Endodermal cell (in vitro differentiated cells): ENCODE data around the gene RUFY4. TPM values are rescaled to one million over a fixed set of nuclear protein-coding genes. Genes with fewer than 3 reads are reported as not detected.
"Not testable (repeated sequence)": the region's sequence is repeated elsewhere in the genome, so short reads cannot be mapped to it uniquely, and the experiment has no call there.

Source experiments
- DNase-seq: peaks from one replicate; pipeline ENCODE4 v3.0.0-alpha.2; 2017
- H3K27ac ChIP-seq: 2 replicates; pipeline ENCODE4 v1.5.1; 2013; ENCODE audit warnings: mild to moderate bottlenecking, low read depth, low read length, moderate library complexity
- H3K27me3 ChIP-seq: 2 replicates; pipeline ENCODE4 v1.6.1; 2013; ENCODE audit warnings: mild to moderate bottlenecking, low read length, moderate library complexity; ENCODE audit not compliant: insufficient read depth, control insufficient read depth, poor library complexity, severe bottlenecking
- H3K36me3 ChIP-seq: 2 replicates; pipeline ENCODE4 v1.7.0; 2013; ENCODE audit warnings: mild to moderate bottlenecking, low read length, moderate library complexity; ENCODE audit not compliant: control insufficient read depth, insufficient read depth
- H3K4me1 ChIP-seq: one replicate; pipeline ENCODE4 v1.7.0; 2013; ENCODE audit warnings: low read length; ENCODE audit not compliant: control insufficient read depth, insufficient read depth
- H3K4me3 ChIP-seq: 2 replicates; pipeline ENCODE4 v1.5.1; 2013; ENCODE audit warnings: mild to moderate bottlenecking, low read length, moderate library complexity
- H3K9ac ChIP-seq: 2 replicates; pipeline ENCODE4 v1.6.1; 2013; ENCODE audit warnings: mild to moderate bottlenecking, low read length, moderate library complexity; ENCODE audit not compliant: poor library complexity, severe bottlenecking; ENCODE audit errors: extremely low read depth
- H3K9me3 ChIP-seq: 2 replicates; pipeline ENCODE4 v1.6.1; 2013; ENCODE audit warnings: mild to moderate bottlenecking, low read length, moderate library complexity; ENCODE audit not compliant: control insufficient read depth
- H3K27ac Mint-ChIP-seq: 2 replicates; pipeline ENCODE4 v1.8.0; 2020; ENCODE audit warnings: mixed read lengths
- H3K27me3 Mint-ChIP-seq: 2 replicates; pipeline ENCODE4 v1.8.0; 2021; ENCODE audit warnings: mild to moderate bottlenecking, mixed read lengths; ENCODE audit not compliant: insufficient read depth
- H3K36me3 Mint-ChIP-seq: 2 replicates; pipeline ENCODE4 v1.8.0; 2020; ENCODE audit warnings: low read depth, mixed read lengths
- H3K4me1 Mint-ChIP-seq: 2 replicates; pipeline ENCODE4 v1.8.0; 2020; ENCODE audit warnings: mixed read lengths
- H3K4me3 Mint-ChIP-seq: 2 replicates; pipeline ENCODE4 v1.8.0; 2020; ENCODE audit warnings: mild to moderate bottlenecking, moderate library complexity, mixed read lengths
- H3K9me3 Mint-ChIP-seq: 2 replicates; pipeline ENCODE4 v1.8.0; 2020; ENCODE audit warnings: mild to moderate bottlenecking, mixed read lengths
- CTCF ChIP-seq: fragments of 200-600 bp; sonication (generic); conservative IDR thresholded peaks from 2 replicates; pipeline ENCODE4 v1.5.0; 2021; ENCODE audit warnings: antibody characterized with exemption, mild to moderate bottlenecking
- WGBS, 2 experiments: methylation state at CpG; one replicate each; pipeline versions ENCODE4 v1.1.5 to v1.1.7; 2013; ENCODE audit warnings: missing lambda C conversion rate in 2 of 2, mixed read lengths in 1 of 2; ENCODE audit not compliant: insufficient coverage in 1 of 2, insufficient read length in 1 of 2; 5-methylcytosine and 5-hydroxymethylcytosine counted together
- total RNA-seq, 2 donors: library from RNA; stranded (reverse); fragmentation: NEBNext Ultra II Directional in 1 of 2; extraction: Animal tissue kit (Norgen Biotek cat#: 25700) in 1 of 2; gene quantifications; 2 replicates in 1 of 2; 3 replicates in 1 of 2; pipeline ENCODE4 v1.2.1, GENCODE V29; 2021

Gene RUFY4
- total RNA-seq, 2 donors from 2014 or later: 0.35 TPM; not detected in 1

GRCh38 chr2:218041302-218042168 lies 27.5 kb upstream of the RUFY4 start:
- H3K9me3 ChIP-seq: peaks cover 13% of the 10 kb centered on the region
- Mint-ChIP-seq H3K4me3 (no peak overlapping the region), H3K27ac (no peak overlapping the region), H3K27me3 (peaks cover 50% of the 10 kb centered on the region), H3K36me3 (no peaks in the 10 kb centered on the region), H3K9me3 (peaks cover 20% of the 10 kb centered on the region), H3K4me1 (no peaks in the 10 kb centered on the region)
- WGBS, 2 experiments: 80 to 93% methylated on average over 1 to 2 of the region's 2 CpGs
- no peak overlapping the region for H3K9ac ChIP-seq
- H3K27me3 ChIP-seq: peaks cover 24% of the 10 kb centered on the region
- H3K4me3 ChIP-seq: no peak overlapping the region
- no peak overlapping the region for H3K27ac ChIP-seq
- no peaks in the 10 kb centered on the region for H3K36me3 ChIP-seq
- no peak for DNase-seq
- no peak for TF ChIP-seq CTCF
- H3K4me1 ChIP-seq: no peaks in the 10 kb centered on the region

- TF ChIP-seq CTCF: no peak
- Histone ChIP-seq H3K36me3 (no peaks in the 10 kb centered on the region), H3K27ac (no peak overlapping the region), H3K4me1 (no peaks in the 10 kb centered on the region), H3K27me3 (peaks cover 16% of the 10 kb centered on the region), H3K9me3 (peaks cover 13% of the 10 kb centered on the region), H3K4me3 (no peak overlapping the region), H3K9ac (no peak overlapping the region)
- no peak for DNase-seq
- Mint-ChIP-seq H3K36me3 (no peaks in the 10 kb centered on the region), H3K4me3 (no peak overlapping the region), H3K27ac (no peak overlapping the region), H3K27me3 (peaks cover 48% of the 10 kb centered on the region), H3K9me3 (peaks cover 20% of the 10 kb centered on the region), H3K4me1 (no peaks in the 10 kb centered on the region)
- 83 to 88% methylated on average over 1 of the region's 1 CpG for WGBS, 2 experiments
Measured at GRCh38 chr2:218043100-218043499, 26.0 kb upstream of the RUFY4 start.

GRCh38 chr2:218043701-218044109 lies 25.3 kb upstream of the RUFY4 start:
- Mint-ChIP-seq H3K27ac (no peak overlapping the region), H3K36me3 (no peaks in the 10 kb centered on the region), H3K4me3 (no peak overlapping the region), H3K27me3 (peaks cover 47% of the 10 kb centered on the region), H3K4me1 (no peaks in the 10 kb centered on the region), H3K9me3 (peaks cover 20% of the 10 kb centered on the region)
- Histone ChIP-seq H3K9ac (no peak overlapping the region), H3K27me3 (peaks cover 15% of the 10 kb centered on the region), H3K4me3 (no peak overlapping the region), H3K9me3 (peaks cover 13% of the 10 kb centered on the region), H3K36me3 (no peaks in the 10 kb centered on the region), H3K27ac (no peak overlapping the region), H3K4me1 (no peaks in the 10 kb centered on the region)
- WGBS, 2 experiments: 90 to 100% methylated on average over 2 to 5 of the region's 5 CpGs
- no peak for TF ChIP-seq CTCF
- no peak for DNase-seq

- not testable (repeated sequence) for H3K4me1 Mint-ChIP-seq, H3K36me3 Mint-ChIP-seq, H3K36me3 ChIP-seq, DNase-seq, H3K27ac Mint-ChIP-seq, H3K4me3 Mint-ChIP-seq, H3K9ac ChIP-seq, H3K4me3 ChIP-seq, H3K27ac ChIP-seq, H3K4me1 ChIP-seq
- WGBS, 2 experiments: no CpG with 5 or more reads among the region's 1 CpG
- H3K9me3 Mint-ChIP-seq: peaks cover 20% of the 10 kb centered on the region
- Histone ChIP-seq H3K27me3 (peaks cover 12% of the 10 kb centered on the region), H3K9me3 (peaks cover 21% of the 10 kb centered on the region)
- H3K27me3 Mint-ChIP-seq: peaks cover 40% of the 10 kb centered on the region
Measured at GRCh38 chr2:218044599-218044998, 24.5 kb upstream of the RUFY4 start.
